ENCODE measurements around the gene ZNF688. TPM values are rescaled to one million over a fixed set of nuclear protein-coding genes. Genes with fewer than 3 reads are reported as not detected.
"Not testable (repeated sequence)": the region's sequence is repeated elsewhere in the genome, so short reads cannot be mapped to it uniquely, and the experiment has no call there.

Gene ZNF688
- total RNA-seq, 3 donors from 2014 or later: 17.0 to 23.0 (median 20.7) TPM

- no peak for ATAC-seq
These were observed 32.4 kb upstream of the ZNF688 start for GRCh38 chr16:30603945-30604315.

DNA sequence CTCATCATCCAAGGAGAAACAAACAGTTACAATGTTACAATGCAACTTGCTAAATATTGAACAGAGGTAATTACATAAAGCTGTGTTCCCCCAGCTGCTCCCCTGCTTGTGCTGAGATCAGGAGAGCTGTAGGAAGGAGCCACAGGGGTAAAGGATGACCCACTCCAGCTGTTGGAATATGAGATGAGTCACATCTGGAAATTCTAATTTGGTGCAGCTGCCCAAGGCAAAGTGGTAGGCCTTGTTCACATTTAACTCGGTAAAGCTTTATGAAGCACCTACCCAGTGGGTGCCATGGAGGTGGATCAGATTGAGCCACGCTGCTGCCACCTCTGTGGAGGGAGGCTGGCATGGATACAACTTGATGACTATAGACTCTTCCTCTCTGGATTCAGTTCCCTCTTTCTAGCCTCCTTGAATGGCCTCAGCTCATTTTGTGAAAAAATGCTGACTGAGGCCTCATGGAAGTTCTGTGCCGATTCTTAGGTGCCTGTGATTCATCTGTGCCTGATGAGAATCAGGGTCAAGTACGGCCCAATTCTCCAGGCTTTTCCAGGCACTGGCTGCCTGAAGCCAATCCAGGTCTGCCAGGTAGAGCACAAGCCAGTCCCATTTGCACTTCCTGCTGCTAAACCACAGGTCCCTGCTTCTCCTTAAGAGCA is 31.2 kb upstream of the ZNF688 start:
- ATAC-seq: no peak
- Histone ChIP-seq H3K4me3 (no peak overlapping the region), H3K9me3 (no peaks in the 10 kb centered on the region), H3K4me1 (ENCODE audit: low read depth) (peaks cover 6% of the 10 kb centered on the region), H3K36me3 (ENCODE audit: low read depth) (peaks cover 4% of the 10 kb centered on the region)
- DNase-seq: no peak
- intact Hi-C loops (cut with DNase I, micrococcal nuclease): no loop called here
- TF ChIP-seq CTCF (IDR thresholded peaks at IDR 0.05): no peak

More at GRCh38 chr16:30603945-30604315, 32.4 kb upstream of the ZNF688 start:
- intact Hi-C loops (cut with DNase I, micrococcal nuclease): no loop called here
- no peak for DNase-seq
- peaks cover 4% of the 10 kb centered on the region for H3K36me3 ChIP-seq (ENCODE audit: low read depth)
- H3K4me1 ChIP-seq (ENCODE audit: low read depth): peaks cover 1% of the 10 kb centered on the region
- H3K9me3 ChIP-seq: no peaks in the 10 kb centered on the region
- no peak overlapping the region for H3K4me3 ChIP-seq
- TF ChIP-seq CTCF (IDR thresholded peaks at IDR 0.05): no peak

- no peak for TF ChIP-seq CTCF (IDR thresholded peaks at IDR 0.05)
- Histone ChIP-seq H3K4me3 (no peak overlapping the region), H3K4me1 (ENCODE audit: low read depth) (peaks cover 6% of the 10 kb centered on the region), H3K9me3 (no peaks in the 10 kb centered on the region), H3K36me3 (ENCODE audit: low read depth) (peaks cover 4% of the 10 kb centered on the region)
- no peak for ATAC-seq
- intact Hi-C loops (cut with DNase I, micrococcal nuclease): no loop called here
- DNase-seq: no peak
These were observed 30.5 kb upstream of the ZNF688 start for GRCh38 chr16:30601966-30602365.

DNA sequence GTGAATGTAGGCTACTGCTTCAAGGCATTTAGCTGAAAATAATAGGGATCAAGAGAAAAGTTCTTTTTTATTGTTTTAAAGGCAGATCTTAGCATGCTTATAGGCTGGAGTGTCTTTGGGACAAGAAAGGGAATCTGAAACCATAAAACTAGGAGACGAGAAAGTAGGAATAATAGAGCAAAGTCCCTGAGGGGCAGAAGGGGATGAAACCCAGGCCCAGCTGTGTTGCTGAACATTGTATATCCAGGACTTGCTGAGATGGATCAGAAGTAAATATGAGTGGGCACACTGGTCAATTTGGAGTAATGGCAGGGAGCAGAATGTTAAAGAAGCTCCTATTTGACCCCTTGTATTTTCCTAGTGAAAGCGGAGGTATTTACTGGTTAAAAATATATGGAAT is 29.4 kb upstream of the ZNF688 start:
- no peak overlapping the region for H3K4me3 ChIP-seq
- peaks cover 4% of the 10 kb centered on the region for H3K36me3 ChIP-seq (ENCODE audit: low read depth)
- ATAC-seq: no peak
- intact Hi-C loops (cut with DNase I, micrococcal nuclease): no loop called here
- peaks cover 6% of the 10 kb centered on the region for H3K4me1 ChIP-seq (ENCODE audit: low read depth)
- no peak for DNase-seq
- H3K9me3 ChIP-seq: no peaks in the 10 kb centered on the region
- no peak for TF ChIP-seq CTCF (IDR thresholded peaks at IDR 0.05)

DNA sequence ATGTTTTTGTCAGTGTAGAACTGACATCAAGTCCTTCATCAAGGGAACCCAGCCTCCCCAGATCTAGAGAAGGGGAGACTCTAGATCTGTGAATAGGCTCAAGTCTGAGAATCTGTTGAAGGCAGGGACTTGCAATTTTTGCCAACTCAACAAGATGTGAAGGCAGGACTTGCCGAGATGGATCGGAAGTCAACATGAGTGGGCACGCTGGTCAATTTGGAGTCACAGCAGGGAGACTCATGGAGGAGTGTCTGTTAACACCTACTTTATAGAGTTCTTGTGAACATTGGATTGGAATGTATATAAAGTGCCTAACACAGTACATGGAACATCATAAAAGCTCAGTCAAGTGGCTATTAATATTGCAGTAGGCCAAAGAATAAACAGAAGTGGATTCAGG is 28.7 kb upstream of the ZNF688 start:
- peaks cover 6% of the 10 kb centered on the region for H3K4me1 ChIP-seq (ENCODE audit: low read depth)
- H3K4me3 ChIP-seq: no peak overlapping the region
- peaks cover 4% of the 10 kb centered on the region for H3K36me3 ChIP-seq (ENCODE audit: low read depth)
- DNase-seq (no peak), ATAC-seq (no peak)
- TF ChIP-seq CTCF (IDR thresholded peaks at IDR 0.05): no peak
- intact Hi-C loops (cut with DNase I, micrococcal nuclease): no loop called here
- no peaks in the 10 kb centered on the region for H3K9me3 ChIP-seq

DNA sequence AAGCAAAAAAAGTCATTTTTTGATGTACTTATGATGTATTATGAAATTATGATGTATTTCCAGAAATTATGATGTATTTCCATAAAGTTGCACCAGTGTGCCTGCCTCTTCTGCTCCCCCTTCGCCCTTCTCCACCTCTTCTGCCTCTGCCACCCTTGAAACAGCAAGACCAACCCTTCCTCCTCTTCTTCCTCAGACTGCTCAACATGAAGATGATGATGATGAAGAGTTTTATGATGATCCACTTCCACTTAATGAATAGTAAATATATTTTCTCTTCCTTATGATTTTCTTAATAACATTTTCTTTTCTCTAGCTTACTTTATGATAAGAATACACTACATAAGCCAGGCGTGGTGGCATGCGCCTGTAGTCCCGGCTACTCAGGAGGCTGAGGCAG is 21.4 kb upstream of the ZNF688 start:
- no peak for TF ChIP-seq CTCF (IDR thresholded peaks at IDR 0.05)

GRCh38 chr16:30590869-30591268 is 19.4 kb upstream of the ZNF688 start:
- ATAC-seq; H3K4me3 ChIP-seq; H3K4me1 ChIP-seq (ENCODE audit: low read depth); H3K9me3 ChIP-seq; H3K36me3 ChIP-seq (ENCODE audit: low read depth); intact Hi-C loops (cut with DNase I, micrococcal nuclease): not testable (repeated sequence)
- peak in 1 of 3 donors; percentile 12 for DNase-seq

More for the DNA sequence above, 21.4 kb upstream of the ZNF688 start:
- Histone ChIP-seq H3K36me3 (ENCODE audit: low read depth) (no peaks in the 10 kb centered on the region), H3K4me1 (ENCODE audit: low read depth) (peaks cover 5% of the 10 kb centered on the region), H3K4me3 (no peak overlapping the region), H3K9me3 (no peaks in the 10 kb centered on the region)
- ATAC-seq (no peak), DNase-seq (no peak)
- intact Hi-C loops (cut with DNase I, micrococcal nuclease): no loop called here

GRCh38 chr16:30589582-30589981 is 18.1 kb upstream of the ZNF688 start:
- DNase-seq; H3K36me3 ChIP-seq (ENCODE audit: low read depth); H3K9me3 ChIP-seq; intact Hi-C loops (cut with DNase I, micrococcal nuclease); ATAC-seq; H3K4me3 ChIP-seq: not testable (repeated sequence)
- peaks cover 10% of the 10 kb centered on the region for H3K4me1 ChIP-seq (ENCODE audit: low read depth)

All from mucosa of descending colon (tissue), 3 donors.